Natural killer cell (primary cell): ENCODE data around the gene TNPO2. TPM values are rescaled to one million over a fixed set of nuclear protein-coding genes. Genes with fewer than 3 reads are reported as not detected.

Experiments used
- ATAC-seq, 3 donors: fragments of 150-1000 bp in 2 of 3; fragments of 200-7000 bp in 1 of 3; cut with Tn5 transposase; 1 replicate in 1 of 3; 2 replicates in 2 of 3; pipeline ENCODE4 v1.10.0; 2021; ENCODE audit warnings: mild to moderate bottlenecking in 2 of 3, moderate library complexity in 2 of 3
- DNase-seq, 2 donors: peaks; one replicate each; pipeline versions ENCODE4 v3.0.0 to v3.0.0-alpha.2; 2013 to 2021; ENCODE audit warnings: mixed read lengths in 1 of 2
- H3K27ac ChIP-seq: one replicate; pipeline ENCODE4 v1.5.1; 2013; ENCODE audit warnings: mild to moderate bottlenecking, low read length
- H3K27me3 ChIP-seq: one replicate; pipeline ENCODE4 v1.6.1; 2013; ENCODE audit warnings: low read length; ENCODE audit not compliant: control insufficient read depth, insufficient read depth
- H3K36me3 ChIP-seq: one replicate; pipeline ENCODE4 v1.6.1; 2013; ENCODE audit warnings: low read length; ENCODE audit not compliant: control insufficient read depth, insufficient read depth
- H3K4me1 ChIP-seq: one replicate; pipeline ENCODE4 v1.6.1; 2013; ENCODE audit warnings: low read length; ENCODE audit not compliant: control insufficient read depth, insufficient read depth
- H3K4me3 ChIP-seq: one replicate; pipeline ENCODE4 v1.5.1; 2013; ENCODE audit warnings: low read length
- H3K9me3 ChIP-seq: one replicate; pipeline ENCODE4 v1.6.1; 2013; ENCODE audit warnings: low read length; ENCODE audit not compliant: control insufficient read depth, insufficient read depth
- H3K27ac Mint-ChIP-seq, 2 donors: one replicate each; pipeline ENCODE4 v1.8.0; 2022; ENCODE audit warnings: mild to moderate bottlenecking in 2 of 2, mixed read lengths in 2 of 2, moderate library complexity in 1 of 2
- H3K27me3 Mint-ChIP-seq, 2 donors: one replicate each; pipeline ENCODE4 v1.8.0; 2022; ENCODE audit warnings: low read depth in 2 of 2, mixed read lengths in 2 of 2
- H3K36me3 Mint-ChIP-seq: one replicate; pipeline ENCODE4 v1.8.0; 2022; ENCODE audit warnings: mixed read lengths
- H3K4me1 Mint-ChIP-seq, 2 donors: one replicate each; pipeline ENCODE4 v1.8.0; 2022; ENCODE audit warnings: mixed read lengths in 2 of 2
- H3K4me3 Mint-ChIP-seq: one replicate; pipeline ENCODE4 v1.8.0; 2022; ENCODE audit warnings: mild to moderate bottlenecking, moderate library complexity, mixed read lengths
- H3K9me3 Mint-ChIP-seq, 2 donors: one replicate each; pipeline ENCODE4 v1.8.0; 2022; ENCODE audit warnings: mixed read lengths in 2 of 2
- WGBS: methylation state at CpG from one replicate; pipeline ENCODE4 v1.1.7; 2013; ENCODE audit warnings: missing lambda C conversion rate; ENCODE audit not compliant: insufficient coverage; 5-methylcytosine and 5-hydroxymethylcytosine counted together
- intact Hi-C: fragments of 100-400 bp; cut with micrococcal nuclease; formaldehyde crosslinking; loops from one replicate; pipeline ENCODE4 v1.14.2; 2022
- total RNA-seq, 4 donors: library from RNA; stranded (reverse); fragments of 120-200 nt in 1 of 4; gene quantifications; one replicate each; pipeline versions ENCODE4 v1.2.3 to v1.2.4, GENCODE V29; 2013 to 2022
- TF ChIP-seq, protein P1 (sequence below): fragments of 200-600 bp; IDR thresholded peaks from one replicate; pipeline ENCODE4 v1.8.0; 2022; ENCODE audit warnings: antibody characterized with exemption

The TNPO2 gene
- total RNA-seq, 3 donors from 2014 or later (not counting 1 experiment from before 2014, with no cell fraction given), result 56.8 to 66.6 (median 58.2) TPM

DNA sequence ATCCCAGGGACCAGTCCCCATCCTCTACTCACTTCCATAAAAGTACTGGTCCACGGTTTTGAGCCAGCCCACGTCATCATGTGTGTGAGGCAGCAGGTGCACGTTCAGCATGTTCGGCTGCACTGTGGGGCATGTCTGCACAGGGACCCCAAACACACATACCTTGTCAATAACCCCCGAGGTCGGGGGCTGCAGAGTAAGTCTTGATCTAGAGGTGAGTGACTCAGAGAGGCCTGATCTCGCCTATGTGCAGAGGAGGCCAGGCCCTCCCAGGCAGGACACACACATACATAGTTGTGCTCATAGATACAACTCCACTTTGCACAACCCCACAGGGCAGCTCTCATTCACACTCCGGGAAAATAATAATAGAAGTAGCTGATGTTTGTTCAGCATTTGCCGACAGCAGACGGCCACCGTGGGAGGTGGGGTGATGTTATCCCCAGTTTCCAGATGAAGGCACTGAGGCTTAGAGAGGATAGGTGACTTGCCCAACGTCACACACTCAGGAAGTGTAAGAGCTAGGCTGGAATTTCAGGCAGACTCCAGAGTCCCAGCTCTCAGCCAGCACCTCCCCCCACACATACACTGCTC is 58.0 kb downstream of the TNPO2 start:
- H3K36me3 ChIP-seq, result peaks cover 30% of the 10 kb centered on the region
- no peak for ATAC-seq
- peak overlapping the region; percentile 90 for H3K27ac ChIP-seq
- DNase-seq, result peak in 1 of 2 donors; percentile 43
- H3K27me3 ChIP-seq, result no peaks in the 10 kb centered on the region
- peaks cover 41 to 52% of the 10 kb centered on the region in 2 donors for H3K4me1 Mint-ChIP-seq
- H3K9me3 Mint-ChIP-seq, result no peaks in the 10 kb centered on the region
- peak overlapping the region; percentile 96 for H3K4me3 Mint-ChIP-seq
- H3K36me3 Mint-ChIP-seq, result no peaks in the 10 kb centered on the region
- 25% methylated on average over 10 of the region's 12 CpGs for WGBS
- intact Hi-C loops, result loop anchor here (5.0 kb wide), 1 partner anchor 57 kb away; the partner anchor contains the start of gene TNPO2
- no peaks in the 10 kb centered on the region for H3K9me3 ChIP-seq
- H3K27ac Mint-ChIP-seq, result peak overlapping the region; percentile 98
- peaks cover 58% of the 10 kb centered on the region for H3K4me1 ChIP-seq
- H3K27me3 Mint-ChIP-seq, result no peaks in the 10 kb centered on the region
- TF ChIP-seq, protein P1, sequence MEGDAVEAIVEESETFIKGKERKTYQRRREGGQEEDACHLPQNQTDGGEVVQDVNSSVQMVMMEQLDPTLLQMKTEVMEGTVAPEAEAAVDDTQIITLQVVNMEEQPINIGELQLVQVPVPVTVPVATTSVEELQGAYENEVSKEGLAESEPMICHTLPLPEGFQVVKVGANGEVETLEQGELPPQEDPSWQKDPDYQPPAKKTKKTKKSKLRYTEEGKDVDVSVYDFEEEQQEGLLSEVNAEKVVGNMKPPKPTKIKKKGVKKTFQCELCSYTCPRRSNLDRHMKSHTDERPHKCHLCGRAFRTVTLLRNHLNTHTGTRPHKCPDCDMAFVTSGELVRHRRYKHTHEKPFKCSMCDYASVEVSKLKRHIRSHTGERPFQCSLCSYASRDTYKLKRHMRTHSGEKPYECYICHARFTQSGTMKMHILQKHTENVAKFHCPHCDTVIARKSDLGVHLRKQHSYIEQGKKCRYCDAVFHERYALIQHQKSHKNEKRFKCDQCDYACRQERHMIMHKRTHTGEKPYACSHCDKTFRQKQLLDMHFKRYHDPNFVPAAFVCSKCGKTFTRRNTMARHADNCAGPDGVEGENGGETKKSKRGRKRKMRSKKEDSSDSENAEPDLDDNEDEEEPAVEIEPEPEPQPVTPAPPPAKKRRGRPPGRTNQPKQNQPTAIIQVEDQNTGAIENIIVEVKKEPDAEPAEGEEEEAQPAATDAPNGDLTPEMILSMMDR, result no peak
- peak overlapping the region; percentile 94 for H3K4me3 ChIP-seq

DNA sequence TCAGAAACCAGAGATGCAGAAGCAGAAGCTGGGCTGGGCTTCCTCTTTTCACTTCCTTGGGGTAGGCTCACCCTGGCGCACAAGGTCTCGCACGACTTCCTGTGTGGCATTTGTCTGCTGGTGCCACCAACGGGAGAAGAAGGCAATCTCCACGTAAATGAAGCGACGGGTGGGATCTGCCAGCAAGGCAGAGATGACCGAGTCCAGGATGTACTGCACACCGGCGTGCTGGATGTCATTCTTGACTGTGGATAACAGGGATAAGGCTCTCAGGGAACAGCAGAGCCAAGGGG is 58.5 kb downstream of the TNPO2 start:
- Histone ChIP-seq H3K4me1 (peaks cover 53% of the 10 kb centered on the region), H3K4me3 (peak overlapping the region; percentile 94), H3K27me3 (no peaks in the 10 kb centered on the region), H3K27ac (peak overlapping the region; percentile 90), H3K36me3 (peaks cover 34% of the 10 kb centered on the region), H3K9me3 (no peaks in the 10 kb centered on the region)
- no peaks in the 10 kb centered on the region for H3K9me3 Mint-ChIP-seq
- TF ChIP-seq, protein P1, result no peak
- peaks cover 1% of the 10 kb centered on the region for H3K36me3 Mint-ChIP-seq
- peak overlapping the region; percentile 98 for H3K27ac Mint-ChIP-seq
- H3K4me1 Mint-ChIP-seq, result peaks cover 37 to 47% of the 10 kb centered on the region in 2 donors
- H3K27me3 Mint-ChIP-seq, result no peaks in the 10 kb centered on the region
- 14% methylated on average over 10 of the region's 10 CpGs for WGBS
- DNase-seq (peak in 1 of 2 donors; percentile 78), ATAC-seq (no peak)
- peak overlapping the region; percentile 96 for H3K4me3 Mint-ChIP-seq
- intact Hi-C loops, result loop anchor here (5.0 kb wide), 1 partner anchor 57 kb away; the partner anchor contains the start of gene TNPO2

DNA sequence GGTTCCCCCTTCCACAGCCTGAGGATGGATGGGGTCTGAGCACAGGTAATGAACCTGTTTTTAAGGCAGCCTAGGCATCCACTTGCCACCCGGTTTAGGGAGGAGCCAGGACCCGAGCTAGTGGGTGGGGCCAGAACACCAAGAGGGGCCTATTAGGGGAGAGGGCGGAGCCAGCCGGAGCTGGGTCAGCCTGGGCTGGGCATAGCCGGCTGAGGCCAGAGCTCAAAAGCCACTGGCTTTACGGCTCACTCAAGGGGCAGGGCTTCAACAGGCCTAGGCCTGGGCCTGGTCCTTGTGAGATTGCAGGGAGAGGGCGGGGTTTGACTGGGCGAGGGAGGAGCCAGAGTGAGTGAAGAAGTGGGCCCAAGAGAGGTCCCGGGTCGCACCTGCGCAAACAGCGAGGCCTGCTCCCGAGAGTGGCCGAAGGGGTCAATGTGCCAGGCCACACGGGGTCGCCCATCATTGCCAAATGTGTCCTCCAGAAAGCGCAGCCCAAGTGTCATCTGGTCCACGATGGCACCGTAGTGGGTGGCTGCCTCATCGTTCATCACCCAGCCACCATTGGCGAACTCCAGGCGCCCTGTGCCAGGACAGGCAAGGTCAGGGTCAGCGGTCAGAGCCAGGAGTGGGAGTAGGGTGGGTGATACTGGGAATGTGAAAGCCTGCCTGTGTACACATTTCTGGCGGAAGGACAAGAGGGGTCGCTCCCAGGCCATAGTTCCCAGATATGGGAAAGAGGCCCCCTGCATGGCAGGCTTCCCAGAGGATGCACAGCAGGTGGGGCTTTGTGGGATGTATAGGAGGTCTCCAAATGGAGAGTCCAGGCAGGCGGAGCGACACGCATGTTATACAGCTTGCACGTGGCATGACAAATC is 59.1 kb downstream of the TNPO2 start:
- DNase-seq, result no peak
- peaks cover 31 to 46% of the 10 kb centered on the region in 2 donors for H3K4me1 Mint-ChIP-seq
- H3K27ac ChIP-seq, result peak overlapping the region; percentile 90
- H3K27ac Mint-ChIP-seq, result peak overlapping the region; percentile 98
- H3K36me3 Mint-ChIP-seq, result peaks cover 7% of the 10 kb centered on the region
- ATAC-seq, result no peak
- TF ChIP-seq, protein P1, result no peak
- peaks cover 37% of the 10 kb centered on the region for H3K36me3 ChIP-seq
- intact Hi-C loops, result loop anchor here (5.0 kb wide), 1 partner anchor 58 kb away; the partner anchor contains the start of gene TNPO2
- no peak overlapping the region for H3K4me3 ChIP-seq
- no peaks in the 10 kb centered on the region for H3K27me3 Mint-ChIP-seq
- no peaks in the 10 kb centered on the region for H3K9me3 Mint-ChIP-seq
- no peaks in the 10 kb centered on the region for H3K9me3 ChIP-seq
- peak overlapping the region; percentile 96 for H3K4me3 Mint-ChIP-seq
- 84% methylated on average over 29 of the region's 29 CpGs for WGBS
- peaks cover 48% of the 10 kb centered on the region for H3K4me1 ChIP-seq
- no peaks in the 10 kb centered on the region for H3K27me3 ChIP-seq
